DMS 273 treated with DMSO at 0.1 percent for 48 hours (cell line): ENCODE measurements around the gene TRIM14.
"Not testable (repeated sequence)": the region's sequence is repeated elsewhere in the genome, so short reads cannot be mapped to it uniquely, and the experiment has no call there.

Experiments
- DNase-seq: peaks from one replicate; lab custom pipeline; 2025; lab: John Stamatoyannopoulos, UW

TRIM14 gene

GRCh38 chr9:98049288-98050072 is 69.5 kb downstream of the TRIM14 start:
- DNase-seq = no peak

- no peak for DNase-seq
Measured at GRCh38 chr9:98047002-98047401, 72.0 kb downstream of the TRIM14 start.

GRCh38 chr9:98046180-98046543 is 72.9 kb downstream of the TRIM14 start:
- no peak for DNase-seq

- DNase-seq = peak; percentile 75
Measured at GRCh38 chr9:98045234-98046179, 73.5 kb downstream of the TRIM14 start.

- no peak for DNase-seq
Measured at GRCh38 chr9:98043915-98044314, 75.1 kb downstream of the TRIM14 start.

GRCh38 chr9:98040212-98040611 is 78.8 kb downstream of the TRIM14 start:
- no peak for DNase-seq

- DNase-seq = no peak
Measured at GRCh38 chr9:98039607-98040017, 79.4 kb downstream of the TRIM14 start.

GRCh38 chr9:98038958-98039357 is 80.1 kb downstream of the TRIM14 start:
- DNase-seq = no peak

GRCh38 chr9:98037357-98037756 is 81.7 kb downstream of the TRIM14 start:
- no peak for DNase-seq

- DNase-seq = no peak
Measured at GRCh38 chr9:98034593-98035546, 84.2 kb downstream of the TRIM14 start.

GRCh38 chr9:98031935-98032334 is 87.1 kb downstream of the TRIM14 start:
- DNase-seq = no peak

GRCh38 chr9:98031169-98031568 is 87.9 kb downstream of the TRIM14 start:
- no peak for DNase-seq

- DNase-seq = no peak
Measured at GRCh38 chr9:98024702-98025101, 94.3 kb downstream of the TRIM14 start.

- no peak for DNase-seq
Measured at GRCh38 chr9:98022447-98022846, 96.6 kb downstream of the TRIM14 start.

- DNase-seq = no peak
Measured at GRCh38 chr9:98021306-98022040, 97.5 kb downstream of the TRIM14 start.

GRCh38 chr9:98020476-98021145 is 98.4 kb downstream of the TRIM14 start:
- DNase-seq = no peak

- DNase-seq = not testable (repeated sequence)
Measured at GRCh38 chr9:98019869-98020268, 99.2 kb downstream of the TRIM14 start.
